ENCODE results near the gene CENPS.
"Not testable (repeated sequence)": the region's sequence is repeated elsewhere in the genome, so short reads cannot be mapped to it uniquely, and the experiment has no call there.

CENPS gene

GRCh38 chr1:10430216-10431069 lies at the start of gene CENPS:
Gene CENPS (plus strand): TSS chr1:10430433. CDS start chr1:10430518, 85 bp downstream.
- peak; percentile 87 to 91 for DNase-seq

- no peak for DNase-seq
Observed at GRCh38 chr1:10380594-10381275, 49.5 kb upstream of the CENPS start.

- no peak for DNase-seq
Observed at GRCh38 chr1:10383630-10384029, 46.6 kb upstream of the CENPS start.

- DNase-seq = no peak
Observed at GRCh38 chr1:10384219-10384618, 46.0 kb upstream of the CENPS start.

GRCh38 chr1:10386761-10387676 lies 43.2 kb upstream of the CENPS start:
- DNase-seq = no peak

GRCh38 chr1:10387677-10388386 lies 42.4 kb upstream of the CENPS start:
- no peak for DNase-seq

- DNase-seq = no peak
Observed at GRCh38 chr1:10388387-10388715, 41.9 kb upstream of the CENPS start.

GRCh38 chr1:10389271-10389973 lies 40.8 kb upstream of the CENPS start:
- DNase-seq = no peak

GRCh38 chr1:10396870-10397269 lies 33.4 kb upstream of the CENPS start:
- no peak for DNase-seq

GRCh38 chr1:10398278-10398733 lies 31.9 kb upstream of the CENPS start:
- DNase-seq = no peak

GRCh38 chr1:10398734-10399443 lies 31.3 kb upstream of the CENPS start, which contains the start of gene PGD:
Gene PGD (plus strand): TSS chr1:10399064. CDS start chr1:10399118, 54 bp downstream.
- DNase-seq = peak; percentile 96 to 97

GRCh38 chr1:10399444-10399941 lies 30.7 kb upstream of the CENPS start:
- DNase-seq = peak in 1 of 2 donors; percentile 2

- DNase-seq = no peak
Observed at GRCh38 chr1:10400013-10400412, 30.2 kb upstream of the CENPS start.

GRCh38 chr1:10401281-10401680 lies 29.0 kb upstream of the CENPS start:
- no peak for DNase-seq

- DNase-seq = no peak
Observed at GRCh38 chr1:10402729-10403274, 27.4 kb upstream of the CENPS start.

GRCh38 chr1:10407201-10407600 lies 23.0 kb upstream of the CENPS start:
- no peak for DNase-seq

- DNase-seq = no peak
Observed at GRCh38 chr1:10415211-10415930, 14.9 kb upstream of the CENPS start.

- not testable (repeated sequence) for DNase-seq
Observed at GRCh38 chr1:10415967-10416366, 14.3 kb upstream of the CENPS start.

- DNase-seq = not testable (repeated sequence)
Observed at GRCh38 chr1:10418741-10419140, 11.5 kb upstream of the CENPS start.

GRCh38 chr1:10419351-10419750 lies 10.9 kb upstream of the CENPS start:
- DNase-seq = no peak

Data from activated CD4-positive, alpha-beta T cell treated with anti-CD3 and anti-CD28 coated beads for 4 hours (primary cell).